WI38 (cell line): Measurements from ENCODE around the gene ZP3.
"Not testable (repeated sequence)": the region's sequence is repeated elsewhere in the genome, so short reads cannot be mapped to it uniquely, and the experiment has no call there.

Experiments
- H3K4me3 ChIP-seq: 2 replicates; pipeline ENCODE4 v1.5.1; 2011; ENCODE audit warnings: low read depth, mild to moderate bottlenecking, control low read depth, low read length
- CTCF ChIP-seq: IDR thresholded peaks from 2 replicates; pipeline ENCODE4 v1.5.1; 2012; ENCODE audit warnings: low read depth, mild to moderate bottlenecking, control low read depth, low read length

ZP3 gene

GRCh38 chr7:76426246-76426645, 1.5 kb downstream of the ZP3 start:
- no peak for TF ChIP-seq CTCF
- no peak overlapping the region for H3K4me3 ChIP-seq

GRCh38 chr7:76427635-76428034, 2.9 kb downstream of the ZP3 start:
- no peak for TF ChIP-seq CTCF
- no peak overlapping the region for H3K4me3 ChIP-seq

- no peak overlapping the region for H3K4me3 ChIP-seq
- TF ChIP-seq CTCF: no peak
Measured at GRCh38 chr7:76428149-76428823, 3.5 kb downstream of the ZP3 start.

- no peak for TF ChIP-seq CTCF
- no peak overlapping the region for H3K4me3 ChIP-seq
Measured at GRCh38 chr7:76428868-76429805, 4.4 kb downstream of the ZP3 start.

- no peak for TF ChIP-seq CTCF
- H3K4me3 ChIP-seq: no peak overlapping the region
Measured at GRCh38 chr7:76430211-76430610, 5.5 kb downstream of the ZP3 start.

GRCh38 chr7:76430836-76431235, 6.1 kb downstream of the ZP3 start:
- no peak overlapping the region for H3K4me3 ChIP-seq
- no peak for TF ChIP-seq CTCF

GRCh38 chr7:76437873-76438272, 13.1 kb downstream of the ZP3 start:
- not testable (repeated sequence) for H3K4me3 ChIP-seq
- TF ChIP-seq CTCF: peak; percentile 36

- H3K4me3 ChIP-seq: not testable (repeated sequence)
Measured at GRCh38 chr7:76439120-76439888, 14.6 kb downstream of the ZP3 start.

GRCh38 chr7:76440404-76440803, 15.7 kb downstream of the ZP3 start:
- not testable (repeated sequence) for H3K4me3 ChIP-seq

- not testable (repeated sequence) for H3K4me3 ChIP-seq
Measured at GRCh38 chr7:76441792-76442191, 17.0 kb downstream of the ZP3 start.
